ENCODE results near the gene ATF6. TPM values are rescaled to one million over a fixed set of nuclear protein-coding genes. Genes with fewer than 3 reads are reported as not detected.
"Not testable (repeated sequence)": the region's sequence is repeated elsewhere in the genome, so short reads cannot be mapped to it uniquely, and the experiment has no call there.

The ATF6 gene
- total RNA-seq, 2 donors from 2014 or later: 14.4 to 19.8 TPM

DNA sequence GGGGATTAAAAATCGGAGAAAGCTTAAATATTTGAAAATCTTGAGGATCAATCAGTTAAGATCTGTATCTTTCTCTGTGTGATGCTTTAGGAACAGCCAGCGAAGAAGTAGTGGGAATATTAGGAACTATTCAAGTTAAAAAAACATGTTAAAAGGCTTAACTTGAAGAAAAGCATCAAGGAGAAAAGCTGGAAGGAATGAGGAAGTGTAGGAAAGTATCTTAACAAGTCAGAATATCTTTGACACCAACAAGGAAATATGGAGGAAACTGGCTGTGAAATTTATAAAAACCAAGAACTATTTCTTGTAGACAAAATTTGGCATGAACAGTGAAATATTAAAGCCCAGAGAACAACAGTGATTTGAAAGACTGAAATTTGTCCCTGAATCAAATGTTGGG lies 60.4 kb downstream of the ATF6 start:
- Mint-ChIP-seq H3K27ac (no peak overlapping the region), H3K36me3 (ENCODE audit: low read depth) (peaks cover 31% of the 10 kb centered on the region), H3K27me3 (ENCODE audit: insufficient read depth) (no peaks in the 10 kb centered on the region), H3K4me1 (no peaks in the 10 kb centered on the region), H3K9me3 (peaks cover 16% of the 10 kb centered on the region), H3K4me3 (no peak overlapping the region)
- no peak overlapping the region for H3K4me3 ChIP-seq (ENCODE audit: low read length)
- WGBS, 2 experiments (ENCODE audit: insufficient coverage in 1 of 2, insufficient read length in 1 of 2): 86 to 93% methylated on average over 2 of the region's 2 CpGs
- TF ChIP-seq, protein P1, sequence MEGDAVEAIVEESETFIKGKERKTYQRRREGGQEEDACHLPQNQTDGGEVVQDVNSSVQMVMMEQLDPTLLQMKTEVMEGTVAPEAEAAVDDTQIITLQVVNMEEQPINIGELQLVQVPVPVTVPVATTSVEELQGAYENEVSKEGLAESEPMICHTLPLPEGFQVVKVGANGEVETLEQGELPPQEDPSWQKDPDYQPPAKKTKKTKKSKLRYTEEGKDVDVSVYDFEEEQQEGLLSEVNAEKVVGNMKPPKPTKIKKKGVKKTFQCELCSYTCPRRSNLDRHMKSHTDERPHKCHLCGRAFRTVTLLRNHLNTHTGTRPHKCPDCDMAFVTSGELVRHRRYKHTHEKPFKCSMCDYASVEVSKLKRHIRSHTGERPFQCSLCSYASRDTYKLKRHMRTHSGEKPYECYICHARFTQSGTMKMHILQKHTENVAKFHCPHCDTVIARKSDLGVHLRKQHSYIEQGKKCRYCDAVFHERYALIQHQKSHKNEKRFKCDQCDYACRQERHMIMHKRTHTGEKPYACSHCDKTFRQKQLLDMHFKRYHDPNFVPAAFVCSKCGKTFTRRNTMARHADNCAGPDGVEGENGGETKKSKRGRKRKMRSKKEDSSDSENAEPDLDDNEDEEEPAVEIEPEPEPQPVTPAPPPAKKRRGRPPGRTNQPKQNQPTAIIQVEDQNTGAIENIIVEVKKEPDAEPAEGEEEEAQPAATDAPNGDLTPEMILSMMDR (conservative IDR thresholded peaks at IDR 0.05): no peak
- H3K27ac ChIP-seq (ENCODE audit: low read depth, low read length): no peak overlapping the region
- H3K9ac ChIP-seq (ENCODE audit: extremely low read depth, low read length, poor library complexity, severe bottlenecking): no peak overlapping the region
- no peak for DNase-seq
- no peaks in the 10 kb centered on the region for H3K27me3 ChIP-seq (ENCODE audit: control insufficient read depth, insufficient read depth, low read length, poor library complexity, severe bottlenecking)
- no peaks in the 10 kb centered on the region for H3K9me3 ChIP-seq (ENCODE audit: control insufficient read depth, low read length)
- no peaks in the 10 kb centered on the region for H3K36me3 ChIP-seq (ENCODE audit: control insufficient read depth, insufficient read depth, low read length)
- H3K4me1 ChIP-seq (ENCODE audit: control insufficient read depth, insufficient read depth, low read length): no peaks in the 10 kb centered on the region

DNA sequence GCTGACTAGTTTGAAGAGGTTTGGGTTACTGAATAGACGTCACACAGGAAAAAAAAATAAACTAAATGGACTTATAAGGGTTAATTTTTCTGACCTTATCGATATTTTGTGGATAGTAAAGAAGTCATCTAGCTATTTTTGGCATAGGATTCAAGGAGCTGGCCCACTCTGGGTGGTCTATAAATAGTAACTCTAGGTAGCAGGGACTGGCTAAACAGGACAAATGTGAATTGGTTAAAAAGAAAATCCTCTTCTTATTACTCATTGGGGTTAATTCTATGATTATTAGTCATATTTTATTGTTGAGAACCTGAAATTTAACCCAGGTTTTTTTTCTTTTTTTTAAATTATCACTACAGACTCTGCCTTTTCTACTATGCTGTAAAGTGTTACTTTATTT lies 61.7 kb downstream of the ATF6 start:
- Mint-ChIP-seq H3K4me3 (no peak overlapping the region), H3K27ac (no peak overlapping the region), H3K27me3 (ENCODE audit: insufficient read depth) (no peaks in the 10 kb centered on the region), H3K9me3 (peaks cover 25% of the 10 kb centered on the region), H3K4me1 (no peaks in the 10 kb centered on the region), H3K36me3 (ENCODE audit: low read depth) (peaks cover 33% of the 10 kb centered on the region)
- DNase-seq: no peak
- Histone ChIP-seq H3K27ac (ENCODE audit: low read depth, low read length) (no peak overlapping the region), H3K27me3 (ENCODE audit: control insufficient read depth, insufficient read depth, low read length, poor library complexity, severe bottlenecking) (no peaks in the 10 kb centered on the region), H3K4me1 (ENCODE audit: control insufficient read depth, insufficient read depth, low read length) (no peaks in the 10 kb centered on the region), H3K36me3 (ENCODE audit: control insufficient read depth, insufficient read depth, low read length) (no peaks in the 10 kb centered on the region), H3K4me3 (ENCODE audit: low read length) (no peak overlapping the region), H3K9ac (ENCODE audit: extremely low read depth, low read length, poor library complexity, severe bottlenecking) (no peak overlapping the region), H3K9me3 (ENCODE audit: control insufficient read depth, low read length) (no peaks in the 10 kb centered on the region)
- 94 to 100% methylated on average over 1 to 2 of the region's 2 CpGs for WGBS, 2 experiments (ENCODE audit: insufficient coverage in 1 of 2, insufficient read length in 1 of 2)
- TF ChIP-seq, protein P1 (conservative IDR thresholded peaks at IDR 0.05): no peak

DNA sequence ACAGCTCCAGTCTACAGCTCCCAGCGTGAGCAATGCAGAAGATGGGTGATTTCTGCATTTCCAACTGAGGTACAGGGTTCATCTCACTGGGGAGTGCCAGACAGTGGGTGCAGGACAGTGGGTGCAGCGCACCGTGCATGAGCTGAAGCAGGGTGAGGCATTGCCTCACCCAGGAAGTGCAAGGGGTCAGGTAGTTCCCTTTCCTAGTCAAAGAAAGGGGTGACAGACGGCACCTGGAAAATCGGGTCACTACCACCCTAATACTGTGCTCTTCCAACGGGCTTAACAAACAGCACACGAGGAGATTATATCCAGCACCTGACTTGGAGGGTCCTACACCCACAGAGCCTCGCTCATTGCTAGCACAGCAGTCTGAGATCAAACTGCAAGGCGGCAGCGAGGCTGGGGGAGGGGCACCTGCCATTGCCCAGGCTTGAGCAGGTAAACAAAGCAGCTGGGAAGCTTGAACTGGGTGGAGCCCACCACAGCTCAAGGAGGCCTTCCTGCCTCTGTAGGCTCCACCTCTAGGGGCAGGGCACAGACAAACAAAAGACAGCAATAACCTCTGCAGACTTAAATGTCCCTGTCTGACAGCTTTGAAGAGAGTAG lies 66.3 kb downstream of the ATF6 start:
- H3K4me3 Mint-ChIP-seq; H3K27ac ChIP-seq (ENCODE audit: low read depth, low read length); H3K4me3 ChIP-seq (ENCODE audit: low read length); H3K27ac Mint-ChIP-seq; DNase-seq; H3K4me1 Mint-ChIP-seq; H3K36me3 ChIP-seq (ENCODE audit: control insufficient read depth, insufficient read depth, low read length); H3K27me3 Mint-ChIP-seq (ENCODE audit: insufficient read depth); H3K27me3 ChIP-seq (ENCODE audit: control insufficient read depth, insufficient read depth, low read length, poor library complexity, severe bottlenecking); H3K4me1 ChIP-seq (ENCODE audit: control insufficient read depth, insufficient read depth, low read length); H3K9ac ChIP-seq (ENCODE audit: extremely low read depth, low read length, poor library complexity, severe bottlenecking); H3K9me3 ChIP-seq (ENCODE audit: control insufficient read depth, low read length): not testable (repeated sequence)
- peaks cover 43% of the 10 kb centered on the region for H3K9me3 Mint-ChIP-seq
- peaks cover 27% of the 10 kb centered on the region for H3K36me3 Mint-ChIP-seq (ENCODE audit: low read depth)
- WGBS, 2 experiments (ENCODE audit: insufficient coverage in 1 of 2, insufficient read length in 1 of 2): 93 to 100% methylated on average over 8 to 10 of the region's 10 CpGs
